G401 (cell line): ENCODE results near the gene USP9X. TPM values are rescaled to one million over a fixed set of nuclear protein-coding genes. Genes with fewer than 3 reads are reported as not detected.
"Not testable (repeated sequence)": the region's sequence is repeated elsewhere in the genome, so short reads cannot be mapped to it uniquely, and the experiment has no call there.

Source experiments
- DNase-seq: peaks from one replicate; pipeline ENCODE4 v3.0.0-alpha.2; 2015; ENCODE audit warnings: low spot score
- in situ Hi-C: cut with HindIII; loops from 2 replicates; pipeline ENCODE4 v1.10.0; 2016; ENCODE audit warnings: low sequenced_read_pairs, mixed read lengths
- total RNA-seq: library from RNA; depleted of rRNA; stranded (reverse); fragments of >200 nt; shearing (Covaris generic); gene quantifications from 2 replicates; pipeline ENCODE4 v1.2.3, GENCODE V29; 2014

Gene USP9X
- total RNA-seq, 1 experiment from 2014 or later = 27.6 TPM

- in situ Hi-C loops = no loop called here
- peak; percentile 92 for DNase-seq
Observed at GRCh38 chrX:41084044-41084892, 977 bp upstream of the USP9X start.

GRCh38 chrX:41085512-41085877 lies 250 bp downstream of the USP9X start:
- in situ Hi-C loops = no loop called here
- peak; percentile 52 for DNase-seq

- in situ Hi-C loops = no loop called here
- peak; percentile 41 for DNase-seq
Observed at GRCh38 chrX:41085878-41086626, 807 bp downstream of the USP9X start.

- no peak for DNase-seq
- in situ Hi-C loops = no loop called here
Observed at GRCh38 chrX:41086627-41086932, 1.3 kb downstream of the USP9X start.

- no peak for DNase-seq
- in situ Hi-C loops = no loop called here
Observed at GRCh38 chrX:41087201-41087600, 2.0 kb downstream of the USP9X start.

- DNase-seq = no peak
- in situ Hi-C loops = no loop called here
Observed at GRCh38 chrX:41090568-41091238, 5.5 kb downstream of the USP9X start.

- in situ Hi-C loops = no loop called here
Observed at GRCh38 chrX:41092776-41093175, 7.5 kb downstream of the USP9X start.

GRCh38 chrX:41095174-41095573 lies 9.9 kb downstream of the USP9X start:
- in situ Hi-C loops = no loop called here
- no peak for DNase-seq

More at GRCh38 chrX:41092776-41093175, 7.5 kb downstream of the USP9X start:
- no peak for DNase-seq

GRCh38 chrX:41095908-41096307 lies 10.7 kb downstream of the USP9X start:
- in situ Hi-C loops = no loop called here
- DNase-seq = no peak

- no peak for DNase-seq
- in situ Hi-C loops = no loop called here
Observed at GRCh38 chrX:41096339-41096955, 11.2 kb downstream of the USP9X start.

- in situ Hi-C loops = no loop called here
- DNase-seq = no peak
Observed at GRCh38 chrX:41097326-41097725, 12.1 kb downstream of the USP9X start.

- DNase-seq = no peak
- in situ Hi-C loops = no loop called here
Observed at GRCh38 chrX:41100200-41100599, 15.0 kb downstream of the USP9X start.

GRCh38 chrX:41100819-41101218 lies 15.6 kb downstream of the USP9X start:
- DNase-seq = no peak
- in situ Hi-C loops = no loop called here

GRCh38 chrX:41105005-41105404 lies 19.8 kb downstream of the USP9X start:
- in situ Hi-C loops = no loop called here
- DNase-seq = no peak

GRCh38 chrX:41106257-41106656 lies 21.0 kb downstream of the USP9X start:
- in situ Hi-C loops, DNase-seq: not testable (repeated sequence)

- in situ Hi-C loops = no loop called here
- no peak for DNase-seq
Observed at GRCh38 chrX:41108007-41108406, 22.8 kb downstream of the USP9X start.

- DNase-seq = no peak
- in situ Hi-C loops = no loop called here
Observed at GRCh38 chrX:41108463-41109205, 23.4 kb downstream of the USP9X start.

GRCh38 chrX:41110801-41111625 lies 25.8 kb downstream of the USP9X start:
- in situ Hi-C loops = no loop called here

More at GRCh38 chrX:41110801-41111625, 25.8 kb downstream of the USP9X start:
- DNase-seq = no peak
